ENCODE data around the gene ARSD. TPM values are rescaled to one million over a fixed set of nuclear protein-coding genes. Genes with fewer than 3 reads are reported as not detected.
A peak's percentile ranks its signal among the peaks of the same experiment; 100 is the strongest.

ARSD gene
- total RNA-seq, 1 experiment from 2014 or later, result 3.0 TPM

- TF ChIP-seq PRDM15 (CRISPR knock-in tag; IDR thresholded peaks at IDR 0.05) (no peak), ZNF317 (CRISPR knock-in tag; IDR thresholded peaks at IDR 0.05; ENCODE audit: borderline replicate concordance, low read depth) (no peak)
Measured at GRCh38 chrX:2962381-2962780, 33.2 kb upstream of the ARSD start (continued).

GRCh38 chrX:2960861-2961515, 31.8 kb upstream of the ARSD start:
- peak overlapping the region; percentile 33 for H3K4me3 Mint-ChIP-seq
- DNase-seq (ENCODE audit: low spot score), result no peak
- peaks cover 36% of the 10 kb centered on the region for H3K4me1 Mint-ChIP-seq
- peaks cover 7% of the 10 kb centered on the region for H3K36me3 Mint-ChIP-seq
- ATAC-seq, result peak; percentile 61
- ChIA-PET CTCF (no interaction called here), POLR2A (no interaction called here)
- H3K27me3 Mint-ChIP-seq (ENCODE audit: low read depth), result no peaks in the 10 kb centered on the region
- H3K27ac Mint-ChIP-seq, result peak overlapping the region; percentile 88
- TF ChIP-seq NR1H2 (CRISPR knock-in tag; IDR thresholded peaks at IDR 0.05) (no peak), SOX15 (CRISPR knock-in tag; IDR thresholded peaks at IDR 0.05) (no peak), HMGXB4 (CRISPR knock-in tag; IDR thresholded peaks at IDR 0.05) (no peak), MAX (CRISPR knock-in tag; IDR thresholded peaks at IDR 0.05) (0 out of 2 replicates have a peak, but pooled peaks have one; percentile 18)
- H3K9me3 Mint-ChIP-seq, result no peaks in the 10 kb centered on the region

- Mint-ChIP-seq H3K4me1 (peaks cover 29% of the 10 kb centered on the region), H3K4me3 (no peak overlapping the region), H3K9me3 (no peaks in the 10 kb centered on the region), H3K27me3 (ENCODE audit: low read depth) (no peaks in the 10 kb centered on the region), H3K36me3 (peaks cover 16% of the 10 kb centered on the region), H3K27ac (no peak overlapping the region)
- CTCF ChIA-PET, result no interaction called here
- POLR2A ChIA-PET, result no interaction called here
- DNase-seq (ENCODE audit: low spot score) (no peak), ATAC-seq (no peak)
- TF ChIP-seq ZNF416 (CRISPR knock-in tag; IDR thresholded peaks at IDR 0.05) (no peak), ATF1 (CRISPR knock-in tag; IDR thresholded peaks at IDR 0.05) (no peak), ZNF425 (CRISPR knock-in tag; conservative IDR thresholded peaks at IDR 0.05) (no peak), E2F5 (CRISPR knock-in tag; IDR thresholded peaks at IDR 0.05) (no peak), ATF2 (CRISPR knock-in tag; IDR thresholded peaks at IDR 0.05; ENCODE audit: borderline replicate concordance, low read depth) (no peak), CREM (CRISPR knock-in tag; IDR thresholded peaks at IDR 0.05) (no peak), EMX1 (CRISPR knock-in tag; IDR thresholded peaks at IDR 0.05) (no peak), NFE2L1 (CRISPR knock-in tag; IDR thresholded peaks at IDR 0.05) (no peak), HMGA2 (CRISPR knock-in tag; IDR thresholded peaks at IDR 0.05) (no peak), E2F4 (CRISPR knock-in tag; IDR thresholded peaks at IDR 0.05; ENCODE audit: borderline replicate concordance, low read depth) (no peak), SMAD3 (CRISPR knock-in tag; IDR thresholded peaks at IDR 0.05; ENCODE audit: borderline replicate concordance) (no peak), CDX4 (CRISPR knock-in tag; IDR thresholded peaks at IDR 0.05; ENCODE audit: borderline replicate concordance) (no peak), ERG (CRISPR knock-in tag; IDR thresholded peaks at IDR 0.05) (no peak)
Measured at GRCh38 chrX:2958199-2958598, 29.1 kb upstream of the ARSD start.
